H1 (cell line): Measurements from ENCODE around the gene COQ8A. TPM values are rescaled to one million over a fixed set of nuclear protein-coding genes. Genes with fewer than 3 reads are reported as not detected.
A peak's percentile ranks its signal among the peaks of the same experiment; 100 is the strongest.

Experiments
- CTCF ChIA-PET: fragments of 300-600 bp; sonication (Branson Sonifier 250); formaldehyde crosslinking; loops from one replicate; lab custom pipeline; 2021; ENCODE audit not compliant: partially characterized antibody; lab: Charles Lee
- POLR2A ChIA-PET: fragments of 300-600 bp; sonication (Branson Sonifier 250); formaldehyde crosslinking; loops from one replicate; lab custom pipeline; 2021; ENCODE audit warnings: inconsistent platforms; ENCODE audit not compliant: partially characterized antibody; lab: Charles Lee
- DNase-seq, 2 experiments: peaks; one replicate each; pipeline versions ENCODE4 v3.0.0 to v3.0.0-alpha.2; 2010 to 2022; ENCODE audit warnings: low spot score in 2 of 2, low read depth in 1 of 2, mixed read lengths in 1 of 2
- FAIRE-seq: peaks from 2 replicates; lab custom pipeline; 2011; peaks lifted over from hg19 to GRCh38; lab: Jason Lieb, UNC
- H2AFZ ChIP-seq: 2 replicates; pipeline ENCODE4 v1.8.1; 2012; ENCODE audit warnings: low read length, inconsistent platforms
- H2AK5ac ChIP-seq: 2 replicates; pipeline ENCODE4 v1.6.1; 2013; ENCODE audit warnings: low read depth, low read length
- H2BK120ac ChIP-seq: replicated peaks from 2 replicates; pipeline ENCODE3; 2013; ENCODE audit warnings: low read depth, low read length, inconsistent platforms
- H2BK12ac ChIP-seq: 2 replicates; pipeline ENCODE4 v1.6.1; 2013; ENCODE audit warnings: low read depth, low read length
- H2BK15ac ChIP-seq: 2 replicates; pipeline ENCODE4 v1.6.1; 2013; ENCODE audit warnings: low read length
- H2BK20ac ChIP-seq: 2 replicates; pipeline ENCODE4 v1.6.1; 2013; ENCODE audit warnings: low read length
- H2BK5ac ChIP-seq: 2 replicates; pipeline ENCODE4 v1.6.1; 2013; ENCODE audit warnings: low read depth, low read length
- H3K14ac ChIP-seq: 2 replicates; pipeline ENCODE4 v1.6.1; 2013; ENCODE audit warnings: inconsistent platforms; ENCODE audit not compliant: insufficient read length
- H3K18ac ChIP-seq: 2 replicates; pipeline ENCODE4 v1.6.1; 2013; ENCODE audit warnings: low read length; ENCODE audit errors: extremely low read depth
- H3K23ac ChIP-seq: 2 replicates; pipeline ENCODE4 v1.6.1; 2013; ENCODE audit warnings: inconsistent platforms; ENCODE audit not compliant: insufficient read length
- H3K23me2 ChIP-seq: 2 replicates; pipeline ENCODE4 v1.6.1; 2013; ENCODE audit warnings: low read depth, low read length
- H3K27ac ChIP-seq: 2 replicates; pipeline ENCODE4 v1.6.1; 2011; ENCODE audit warnings: low read depth, low read length, inconsistent platforms
- H3K27me3 ChIP-seq, 4 experiments: replicated peaks in 1 of 4; 1 replicate in 1 of 4; 2 replicates in 3 of 4; pipeline versions ENCODE4 v1.6.1 to v1.8.1; 2011 to 2013; ENCODE audit warnings: low read length in 3 of 4, mild to moderate bottlenecking in 3 of 4, inconsistent platforms in 2 of 4, mixed read lengths in 2 of 4, moderate library complexity in 1 of 4; ENCODE audit not compliant: control insufficient read depth in 3 of 4, insufficient read depth in 3 of 4; ENCODE audit errors: extremely low read depth in 1 of 4
- H3K36me3 ChIP-seq, 4 experiments: 2 replicates each; pipeline versions ENCODE4 v1.6.1 to v1.8.1; 2011 to 2013; ENCODE audit warnings: mild to moderate bottlenecking in 4 of 4, low read length in 3 of 4, moderate library complexity in 2 of 4, control low read depth in 1 of 4, inconsistent platforms in 1 of 4; ENCODE audit not compliant: insufficient read depth in 4 of 4, control insufficient read depth in 2 of 4
- H3K4ac ChIP-seq: replicated peaks from 2 replicates; pipeline ENCODE3; 2013; ENCODE audit warnings: low read length, low read depth, mixed read lengths, inconsistent platforms; ENCODE audit not compliant: insufficient read length
- H3K4me1 ChIP-seq, 4 experiments: replicated peaks in 1 of 4; 1 replicate in 1 of 4; 2 replicates in 3 of 4; pipeline versions ENCODE4 v1.6.1 to v1.8.1; 2011 to 2013; ENCODE audit warnings: low read length in 3 of 4, inconsistent platforms in 2 of 4, mixed read lengths in 1 of 4; ENCODE audit not compliant: insufficient read depth in 4 of 4, control insufficient read depth in 3 of 4
- H3K4me2 ChIP-seq, 2 experiments: 2 replicates each; pipeline versions ENCODE4 v1.6.1 to v1.8.1; 2011 to 2013; ENCODE audit warnings: low read depth in 2 of 2, low read length in 2 of 2, control low read depth in 1 of 2, inconsistent platforms in 1 of 2, mild to moderate bottlenecking in 1 of 2; ENCODE audit not compliant: insufficient read depth in 1 of 2
- H3K4me3 ChIP-seq, 4 experiments: fragments of 200-600, 300-600 bp in 1 of 4; sonication (generic), shearing (Covaris generic), sonication (Bioruptor Twin) in 1 of 4; 2 replicates each; pipeline versions ENCODE4 v1.5.1 to v1.8.1; 2011 to 2016; ENCODE audit warnings: low read length in 4 of 4, low read depth in 3 of 4, control low read depth in 2 of 4, inconsistent platforms in 2 of 4, mild to moderate bottlenecking in 2 of 4, mixed read lengths in 1 of 4, moderate library complexity in 1 of 4; ENCODE audit not compliant: insufficient read depth in 2 of 4; ENCODE audit errors: extremely low read depth in 1 of 4
- H3K56ac ChIP-seq: replicated peaks from 2 replicates; pipeline ENCODE3; 2013; ENCODE audit warnings: low read depth, mild to moderate bottlenecking, mixed read lengths, low read length, inconsistent platforms; ENCODE audit not compliant: insufficient read length
- H3K79me1 ChIP-seq: 2 replicates; pipeline ENCODE4 v1.6.1; 2013; ENCODE audit warnings: low read depth, low read length, control low read depth
- H3K79me2 ChIP-seq, 2 experiments: 2 replicates each; pipeline versions ENCODE4 v1.6.1 to v1.8.1; 2012 to 2013; ENCODE audit warnings: low read length in 2 of 2, mild to moderate bottlenecking in 2 of 2, inconsistent platforms in 1 of 2; ENCODE audit not compliant: insufficient read depth in 2 of 2, control insufficient read depth in 1 of 2
- H3K9ac ChIP-seq, 4 experiments: replicated peaks in 1 of 4; 1 replicate in 1 of 4; 2 replicates in 3 of 4; pipeline versions ENCODE4 v1.6.1 to v1.8.1; 2011 to 2013; ENCODE audit warnings: low read depth in 3 of 4, low read length in 3 of 4, control low read depth in 2 of 4, mild to moderate bottlenecking in 2 of 4, moderate library complexity in 2 of 4, inconsistent platforms in 1 of 4; ENCODE audit errors: extremely low read depth in 1 of 4
- H3K9me3 ChIP-seq, 2 experiments: 2 replicates each; pipeline versions ENCODE4 v1.6.1 to v1.8.1; 2012 to 2013; ENCODE audit warnings: mild to moderate bottlenecking in 2 of 2, moderate library complexity in 2 of 2, control low read depth in 1 of 2, inconsistent platforms in 1 of 2, low read depth in 1 of 2, low read length in 1 of 2, mixed read lengths in 1 of 2; ENCODE audit not compliant: insufficient read depth in 2 of 2
- H4K20me1 ChIP-seq, 2 experiments: replicated peaks in 1 of 2; 2 replicates each; pipeline versions ENCODE3 to v1.8.1; 2011 to 2013; ENCODE audit warnings: inconsistent platforms in 2 of 2, low read length in 2 of 2, mild to moderate bottlenecking in 1 of 2; ENCODE audit not compliant: insufficient read depth in 2 of 2, control insufficient read depth in 1 of 2
- H4K5ac ChIP-seq: 2 replicates; pipeline ENCODE4 v1.6.1; 2013; ENCODE audit warnings: low read length, low read depth, mixed read lengths, inconsistent platforms; ENCODE audit not compliant: insufficient read length
- H4K8ac ChIP-seq: 2 replicates; pipeline ENCODE4 v1.8.0; 2013; ENCODE audit warnings: mild to moderate bottlenecking, moderate library complexity, low read length, inconsistent platforms; ENCODE audit not compliant: insufficient read depth; ENCODE audit errors: extremely low read depth
- H4K91ac ChIP-seq: replicated peaks from 2 replicates; pipeline ENCODE3; 2013; ENCODE audit warnings: low read length, mixed read lengths, inconsistent platforms; ENCODE audit not compliant: insufficient read length
- ATF2 ChIP-seq: IDR thresholded peaks from 2 replicates; pipeline ENCODE4 v1.6.1; 2012; ENCODE audit warnings: low read length, inconsistent platforms
- ATF3 ChIP-seq: IDR thresholded peaks from 2 replicates; pipeline ENCODE4 v1.6.1; 2011; ENCODE audit warnings: low read depth, mild to moderate bottlenecking, low read length; ENCODE audit not compliant: insufficient read depth
- RFX5 ChIP-seq: IDR thresholded peaks from 2 replicates; pipeline ENCODE4 v1.6.1; 2011; ENCODE audit warnings: low read depth, low read length, improper control_type of control experiment, borderline replicate concordance
- SAP30 ChIP-seq: fragments of 300-600 bp; sonication (generic); IDR thresholded peaks from 2 replicates; pipeline ENCODE4 v1.7.1; 2012; ENCODE audit warnings: low read length, moderate library complexity, mild to moderate bottlenecking, inconsistent platforms; ENCODE audit not compliant: insufficient read depth, insufficient replicate concordance
- SIN3A ChIP-seq, 2 experiments: IDR thresholded peaks in 1 of 2; conservative IDR thresholded peaks in 1 of 2; 2 replicates each; pipeline ENCODE4 v1.6.1; 2011 to 2012; ENCODE audit warnings: low read length in 2 of 2, improper control_type of control experiment in 1 of 2, low read depth in 1 of 2, mild to moderate bottlenecking in 1 of 2
- WGBS, 2 experiments: shearing (Covaris generic) in 1 of 2; methylation state at CpG; one replicate each; pipeline versions ENCODE4 v1.1.6 to v1.1.7; 2013 to 2015; ENCODE audit warnings: low lambda C conversion rate in 2 of 2, mixed read lengths in 2 of 2, inconsistent platforms in 1 of 2, low coverage in 1 of 2, missing lambda C conversion rate in 1 of 2; ENCODE audit not compliant: insufficient replicate concordance in 2 of 2, insufficient coverage in 1 of 2, insufficient read length in 1 of 2; ENCODE audit errors: extremely low coverage in 1 of 2, missing lambda C conversion rate in 1 of 2; 5-methylcytosine and 5-hydroxymethylcytosine counted together
- polyA plus RNA-seq, 7 experiments: library from polyadenylated mRNA; depleted of rRNA in 3 of 7; stranded (reverse) in 5 of 7; unstranded in 2 of 7; fragments of >200 nt in 5 of 7; fragments of 200-250 nt in 2 of 7; gene quantifications; 1 replicate in 5 of 7; 2 replicates in 1 of 7; 4 replicates in 1 of 7; pipeline versions ENCODE4 v1.2.1 to v1.2.3, GENCODE V29; 2011 to 2013; ENCODE audit warnings: missing spikeins in 2 of 7, mixed read lengths in 2 of 7
- total RNA-seq: library from RNA; stranded (reverse); fragmentation: NEBNext Ultra II Directional; extraction: Animal tissue kit (Norgen Biotek cat#: 25700); gene quantifications from 2 replicates; pipeline ENCODE4 v1.2.1, GENCODE V29; 2021

The COQ8A gene
- total and polyA plus RNA-seq, 2 of the 8 experiments (the other 6 are each of a cell fraction or from before 2014, with no cell fraction given) = 28.5 to 38.9 TPM

GRCh38 chr1:226940806-226941067, 643 bp downstream of the COQ8A start:
- Histone ChIP-seq H4K5ac (no peak overlapping the region), H4K20me1 (peaks cover 1 to 3% of the 10 kb centered on the region in 2 experiments), H3K4ac (no peak overlapping the region), H3K4me1 (peaks cover 2 to 11% (median 5%) of the 10 kb centered on the region in 4 experiments), H3K27ac (no peak overlapping the region), H3K36me3 (no peaks in the 10 kb centered on the region), H3K4me3 (peak overlapping the region; percentile 43 to 75 (median 60)), H3K4me2 (peak overlapping the region; percentile 68 to 94), H3K56ac (no peak overlapping the region), H2BK15ac (no peak overlapping the region), H3K23me2 (peaks cover 9% of the 10 kb centered on the region), H2AK5ac (no peak overlapping the region), H3K23ac (no peak overlapping the region), H4K8ac (no peak overlapping the region; the same call in none of the 2 replicates), H3K27me3 (peaks cover 0 to 2% (median 0%) of the 10 kb centered on the region in 4 experiments; a peak in 3 of 7 replicates), H3K9me3 (no peaks in the 10 kb centered on the region), H3K18ac (no peak overlapping the region), H3K79me2 (peaks cover 0 to 46% of the 10 kb centered on the region in 2 experiments; a peak in 2 of 4 replicates), H3K9ac (peak overlapping the region in 2 of 4 experiments; percentile 19 to 64; a peak in 4 of 7 replicates), H2BK5ac (no peak overlapping the region), H3K79me1 (peaks cover 10% of the 10 kb centered on the region), H2BK20ac (no peak overlapping the region), H2BK12ac (no peak overlapping the region; the same call in 1 of the 2 replicates), H3K14ac (no peak overlapping the region), H4K91ac (no peak overlapping the region), H2AFZ (no peak overlapping the region), H2BK120ac (no peak overlapping the region)
- no peak for FAIRE-seq
- no peak for DNase-seq
- 54% methylated on average over 6 of the region's 6 CpGs; no CpG with 5 or more reads in 1 of the 2 experiments for WGBS, 2 experiments
- CTCF ChIA-PET = interaction anchor here (0.8 to 1.1 kb wide), 2 partner anchors 8 to 11 kb away, joined by 3 to 4 read pairs; no protein-coding TSS in a partner anchor
- POLR2A ChIA-PET = interaction anchor here (1.1 to 3.6 kb wide), 4 partner anchors 10 to 53 kb away, joined by 3 to 18 read pairs (median 4); no protein-coding TSS in a partner anchor
- no peak for TF ChIP-seq RFX5
- TF ChIP-seq SAP30 = peak; percentile 19
- TF ChIP-seq ATF3 = no peak
- no peak for TF ChIP-seq ATF2
- TF ChIP-seq SIN3A (conservative IDR thresholded peaks at IDR 0.05 in 1 of 2, IDR thresholded peaks at IDR 0.05 in 1 of 2; ENCODE audit: low read depth in 1 of 2, low read length in 2 of 2) = no peak
